ENCODE measurements around the gene UGT1A10.
"Not testable (repeated sequence)": the region's sequence is repeated elsewhere in the genome, so short reads cannot be mapped to it uniquely, and the experiment has no call there.

The UGT1A10 gene

GRCh38 chr2:233743464-233744259, 107.4 kb downstream of the UGT1A10 start:
- DNase-seq (ENCODE audit: low read depth) = no peak

- DNase-seq (ENCODE audit: low read depth) = no peak
These were observed 109.0 kb downstream of the UGT1A10 start for GRCh38 chr2:233745073-233745755.

- DNase-seq (ENCODE audit: low read depth) = not testable (repeated sequence)
These were observed 109.6 kb downstream of the UGT1A10 start for GRCh38 chr2:233745838-233746237.

GRCh38 chr2:233746475-233747282, 110.4 kb downstream of the UGT1A10 start:
- no peak for DNase-seq (ENCODE audit: low read depth)

DNA sequence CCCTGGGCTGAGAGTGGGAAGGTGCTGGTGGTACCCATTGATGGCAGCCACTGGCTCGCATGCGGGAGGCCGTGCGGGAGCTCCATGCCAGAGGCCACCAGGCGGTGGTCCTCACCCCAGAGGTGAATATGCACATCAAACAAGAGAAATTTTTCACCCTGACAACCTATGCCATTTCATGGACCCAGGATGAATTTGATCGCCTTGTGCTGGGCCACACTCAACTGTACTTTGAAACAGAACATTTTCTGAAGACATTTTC, 111.0 kb downstream of the UGT1A10 start:
- DNase-seq (ENCODE audit: low read depth) = no peak

DNA sequence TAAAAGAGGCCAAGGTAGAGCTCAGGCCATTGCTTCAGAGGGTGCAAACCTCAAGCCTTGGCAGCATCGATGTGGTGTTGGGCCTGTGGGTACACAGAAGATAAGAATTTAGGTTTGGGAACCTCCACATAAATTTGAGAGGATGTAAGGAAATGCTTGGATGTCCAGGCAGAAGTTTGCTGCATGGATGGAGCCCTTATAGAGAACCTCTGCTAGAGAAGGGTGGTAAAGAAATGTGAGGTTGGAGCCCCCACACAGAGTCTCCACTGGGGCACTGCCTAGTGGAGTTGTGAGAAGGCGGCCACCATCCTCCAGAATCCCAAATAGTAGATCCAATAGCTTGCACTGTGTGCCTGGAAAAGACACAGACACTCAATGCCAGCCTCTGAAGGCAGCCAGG, 114.4 kb downstream of the UGT1A10 start:
- DNase-seq (ENCODE audit: low read depth) = not testable (repeated sequence)

- not testable (repeated sequence) for DNase-seq (ENCODE audit: low read depth)
These were observed 115.2 kb downstream of the UGT1A10 start for GRCh38 chr2:233751212-233752009.

- DNase-seq (ENCODE audit: low read depth) = no peak
These were observed 118.8 kb downstream of the UGT1A10 start for GRCh38 chr2:233754872-233755611.

DNA sequence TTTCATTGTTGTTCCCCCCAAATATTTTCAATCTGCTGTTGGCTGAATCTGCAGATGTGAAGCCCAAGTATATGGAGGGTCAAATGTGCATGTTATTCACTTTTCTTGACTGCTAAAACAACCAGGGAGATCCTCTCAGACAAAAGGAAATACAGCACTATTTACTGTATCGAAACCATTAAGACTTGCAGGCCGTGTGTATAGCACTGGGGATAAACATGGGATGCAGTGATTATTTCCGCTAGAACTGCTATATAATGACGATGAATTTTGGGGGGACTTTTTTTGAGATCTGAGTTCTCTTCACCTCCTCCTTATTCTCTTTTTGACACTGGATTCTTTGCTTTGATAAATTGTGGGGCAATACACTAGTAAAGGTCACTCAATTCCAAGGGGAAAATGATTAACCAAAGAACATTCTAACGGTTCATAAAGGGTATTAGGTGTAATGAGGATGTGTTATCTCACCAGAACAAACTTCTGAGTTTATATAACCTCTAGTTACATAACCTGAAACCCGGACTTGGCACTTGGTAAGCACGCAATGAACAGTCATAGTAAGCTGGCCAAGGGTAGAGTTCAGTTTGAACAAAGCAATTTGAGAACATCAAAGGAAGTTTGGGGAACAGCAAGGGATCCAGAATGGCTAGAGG, 120.3 kb downstream of the UGT1A10 start:
- no peak for DNase-seq (ENCODE audit: low read depth)

GRCh38 chr2:233758141-233758540, 121.9 kb downstream of the UGT1A10 start:
- no peak for DNase-seq (ENCODE audit: low read depth)

DNA sequence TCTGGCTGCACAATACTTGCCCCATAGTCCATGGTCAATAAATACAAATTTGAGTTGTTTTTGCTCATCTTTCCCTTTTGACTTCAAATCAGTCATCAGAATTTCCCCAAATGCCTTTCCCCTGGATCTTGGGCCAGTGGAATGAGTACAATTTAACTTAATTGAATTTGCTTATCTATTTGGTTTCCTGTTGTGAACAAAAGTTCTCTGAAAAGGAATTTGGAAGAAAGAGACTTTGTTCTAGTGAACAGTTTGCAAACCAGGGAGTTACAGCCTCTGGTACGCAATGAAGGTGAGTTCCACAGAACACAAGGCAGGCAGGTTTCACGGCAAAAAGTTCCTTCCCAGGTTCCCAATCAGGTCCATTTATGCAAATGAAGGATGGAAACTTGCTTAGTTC, 122.6 kb downstream of the UGT1A10 start:
- DNase-seq (ENCODE audit: low read depth) = no peak

GRCh38 chr2:233760043-233760442, 123.8 kb downstream of the UGT1A10 start, which contains the start of gene UGT1A1:
UGT1A1 (plus strand) TSS chr2:233760270; CDS start chr2:233760288, 18 bp downstream.
- no peak for DNase-seq (ENCODE audit: low read depth)

- DNase-seq (ENCODE audit: low read depth) = no peak
These were observed 125.0 kb downstream of the UGT1A10 start for GRCh38 chr2:233761040-233761769.

DNA sequence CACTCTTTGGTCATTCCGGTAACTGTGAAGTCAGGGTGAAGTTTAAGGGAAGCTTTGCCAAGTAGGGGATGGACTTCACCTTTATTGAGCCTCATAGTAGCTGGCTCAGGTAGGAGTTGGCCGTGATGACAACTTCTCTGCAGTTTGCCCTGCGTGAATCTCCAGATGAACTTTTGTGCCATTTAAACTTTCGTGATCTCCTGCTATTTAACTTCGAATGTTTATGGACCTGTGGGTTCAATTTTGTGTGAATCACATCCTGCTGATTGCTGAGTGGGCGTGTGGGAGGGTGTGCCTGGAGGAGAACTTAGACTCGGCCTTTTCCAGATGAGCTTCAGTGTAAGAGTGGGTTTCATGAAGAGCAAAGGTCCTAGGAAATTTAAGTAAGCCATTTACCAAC, 128.0 kb downstream of the UGT1A10 start:
- DNase-seq (ENCODE audit: low read depth) = no peak

- no peak for DNase-seq (ENCODE audit: low read depth)
These were observed 128.5 kb downstream of the UGT1A10 start for GRCh38 chr2:233764761-233765160.

DNA sequence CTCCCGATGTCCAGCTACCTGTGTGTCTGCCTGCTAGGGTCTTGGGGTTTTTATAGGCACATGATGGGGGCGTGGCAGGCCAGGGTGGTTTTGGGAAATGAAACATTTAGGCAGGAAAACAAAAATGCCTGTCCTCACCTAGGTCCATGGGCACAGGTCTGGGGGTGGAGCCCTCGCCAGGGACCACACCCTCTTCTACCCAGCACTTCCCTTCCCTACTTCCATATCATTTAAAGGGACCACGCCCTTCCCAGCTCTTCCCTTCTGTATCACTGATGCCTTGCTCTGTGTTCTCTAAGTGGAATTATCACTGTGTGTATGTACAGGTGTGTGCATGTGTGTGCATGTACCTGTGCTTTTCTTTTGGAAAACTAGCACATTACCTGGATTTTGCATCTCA, 130.2 kb downstream of the UGT1A10 start:
- no peak for DNase-seq (ENCODE audit: low read depth)

GRCh38 chr2:233768076-233768475, 131.8 kb downstream of the UGT1A10 start:
- DNase-seq (ENCODE audit: low read depth) = no peak

GRCh38 chr2:233769260-233769659, 133.0 kb downstream of the UGT1A10 start:
- no peak for DNase-seq (ENCODE audit: low read depth)

DNA sequence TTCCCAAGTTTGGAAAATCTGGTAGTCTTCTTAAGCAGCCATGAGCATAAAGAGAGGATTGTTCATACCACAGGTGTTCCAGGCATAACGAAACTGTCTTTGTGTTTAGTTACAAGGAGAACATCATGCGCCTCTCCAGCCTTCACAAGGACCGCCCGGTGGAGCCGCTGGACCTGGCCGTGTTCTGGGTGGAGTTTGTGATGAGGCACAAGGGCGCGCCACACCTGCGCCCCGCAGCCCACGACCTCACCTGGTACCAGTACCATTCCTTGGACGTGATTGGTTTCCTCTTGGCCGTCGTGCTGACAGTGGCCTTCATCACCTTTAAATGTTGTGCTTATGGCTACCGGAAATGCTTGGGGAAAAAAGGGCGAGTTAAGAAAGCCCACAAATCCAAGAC, 135.9 kb downstream of the UGT1A10 start:
- DNase-seq (ENCODE audit: low read depth) = no peak

- no peak for DNase-seq (ENCODE audit: low read depth)
These were observed 136.3 kb downstream of the UGT1A10 start for GRCh38 chr2:233772583-233772982.

Measured in stimulated activated CD8-positive, alpha-beta memory T cell treated with anti-CD3 and anti-CD28 coated beads, Interleukin-7, amount 100 ng/mL, for 24 hours (primary cell).